HCT116 (cell line): ENCODE measurements around the gene MDM4. TPM values are rescaled to one million over a fixed set of nuclear protein-coding genes. Genes with fewer than 3 reads are reported as not detected.

ENCODE experiments used
- ATAC-seq: fragments of 200-7000 bp; cut with Tn5 transposase; 2 replicates; pipeline ENCODE4 v1.9.1; 2020; ENCODE audit warnings: mild to moderate bottlenecking, moderate library complexity
- BruUV-seq: library from RNA; stranded (reverse); fragments of 400-500 nt; replicated peaks from 2 replicates; lab custom pipeline; 2021; lab: Mats Ljungman, UMichigan
- CTCF ChIA-PET: fragments of 300-600 bp; sonication (Branson Sonifier 250); formaldehyde crosslinking; loops from one replicate; lab custom pipeline; 2021; ENCODE audit warnings: antibody characterized with exemption; lab: Charles Lee
- POLR2A ChIA-PET: fragments of 300-600, 350-600 bp; sonication (Branson Sonifier 250); formaldehyde crosslinking; loops from one replicate; lab custom pipeline; 2021; ENCODE audit warnings: antibody characterized with exemption; lab: Charles Lee
- RAD21 ChIA-PET, 2 experiments: fragments of 300-600 bp; sonication (Branson Sonifier 250); formaldehyde crosslinking; loops; one replicate each; lab custom pipeline; 2023; ENCODE audit warnings: low total read pairs in 2 of 2; ENCODE audit not compliant: uncharacterized antibody in 2 of 2, unreplicated experiment in 2 of 2, low non-redundant PET in 1 of 2; lab: Charles Lee
- DNase-seq: peaks from one replicate; pipeline ENCODE4 v3.0.0-alpha.2; 2010; ENCODE audit warnings: low read depth, low spot score
- H2AFZ ChIP-seq: fragments of 200-600 bp; shearing (Covaris generic), sonication (generic); 2 replicates; pipeline ENCODE4 v1.6.1; 2017; ENCODE audit warnings: low read depth, mixed run types, mixed read lengths, antibody characterized with exemption, low read length; ENCODE audit not compliant: poor library complexity, severe bottlenecking
- H3K27ac ChIP-seq: 2 replicates; pipeline ENCODE4 v1.5.1; 2012; ENCODE audit warnings: low read depth, low read length
- H3K27me3 ChIP-seq: fragments of 200-600 bp; sonication (generic); 2 replicates; pipeline ENCODE4 v1.6.1; 2016; ENCODE audit warnings: mixed run types, low read length, mixed read lengths; ENCODE audit not compliant: insufficient read depth
- H3K36me3 ChIP-seq, 2 experiments: fragments of 200-500 bp in 1 of 2; fragments of 200-600 bp in 1 of 2; sonication (Bioruptor generic) in 1 of 2; sonication (generic) in 1 of 2; 2 replicates each; pipeline versions ENCODE4 v1.5.1 to v1.6.1; 2014 to 2016; ENCODE audit warnings: low read length in 2 of 2, inconsistent platforms in 1 of 2, mixed read lengths in 1 of 2, mixed run types in 1 of 2; ENCODE audit not compliant: insufficient read depth in 2 of 2, control insufficient read depth in 1 of 2
- H3K4me1 ChIP-seq, 2 experiments: fragments of 200-600 bp in 1 of 2; sonication (generic) in 1 of 2; 2 replicates each; pipeline versions ENCODE4 v1.5.1 to v1.6.1; 2012 to 2017; ENCODE audit warnings: low read length in 2 of 2, inconsistent platforms in 1 of 2, mild to moderate bottlenecking in 1 of 2, mixed read lengths in 1 of 2, mixed run types in 1 of 2, moderate library complexity in 1 of 2; ENCODE audit not compliant: insufficient read depth in 2 of 2, control insufficient read depth in 1 of 2
- H3K4me2 ChIP-seq: fragments of 200-600 bp; sonication (generic); 2 replicates; pipeline ENCODE4 v1.6.1; 2017; ENCODE audit warnings: mixed run types, low read length, mixed read lengths
- H3K4me3 ChIP-seq, 2 experiments: fragments of 200-600 bp in 1 of 2; sonication (generic) in 1 of 2; replicated peaks in 1 of 2; 2 replicates each; pipeline ENCODE4 v1.5.1; 2011 to 2016; ENCODE audit warnings: low read length in 2 of 2, control low read depth in 1 of 2, low read depth in 1 of 2, mild to moderate bottlenecking in 1 of 2, mixed read lengths in 1 of 2, mixed run types in 1 of 2
- H3K79me2 ChIP-seq: fragments of 200-600 bp; sonication (generic); 2 replicates; pipeline ENCODE4 v1.6.1; 2017; ENCODE audit warnings: mild to moderate bottlenecking, mixed run types, low read length, moderate library complexity, mixed read lengths; ENCODE audit not compliant: insufficient read depth
- H3K9ac ChIP-seq: fragments of 200-600 bp; sonication (generic); 2 replicates; pipeline ENCODE4 v1.6.1; 2016; ENCODE audit warnings: low read length, mixed read lengths
- H3K9me2 ChIP-seq: fragments of 200-600 bp; sonication (generic), shearing (Covaris generic); 2 replicates; pipeline ENCODE4 v1.6.1; 2017; ENCODE audit warnings: mixed run types, mild to moderate bottlenecking, moderate library complexity; ENCODE audit not compliant: insufficient read depth
- H3K9me3 ChIP-seq, 2 experiments: fragments of 200-500 bp in 1 of 2; fragments of 200-600 bp in 1 of 2; sonication (Bioruptor generic) in 1 of 2; sonication (generic) in 1 of 2; 2 replicates each; pipeline ENCODE4 v1.6.1; 2014 to 2017; ENCODE audit warnings: low read length in 2 of 2, mixed read lengths in 2 of 2, inconsistent platforms in 1 of 2, low read depth in 1 of 2, mild to moderate bottlenecking in 1 of 2, mixed run types in 1 of 2, moderate library complexity in 1 of 2; ENCODE audit not compliant: control insufficient read depth in 1 of 2, insufficient read depth in 1 of 2
- H4K20me1 ChIP-seq: fragments of 200-600 bp; sonication (generic), shearing (Covaris generic); 2 replicates; pipeline ENCODE4 v1.6.1; 2017; ENCODE audit warnings: mixed run types, mild to moderate bottlenecking, moderate library complexity; ENCODE audit not compliant: insufficient read depth
- CBX3 ChIP-seq: IDR thresholded peaks from 2 replicates; pipeline ENCODE4 v1.6.1; 2012; ENCODE audit warnings: low read depth
- CEBPB ChIP-seq: IDR thresholded peaks from 2 replicates; pipeline ENCODE4 v1.6.1; 2012; ENCODE audit warnings: low read depth
- CTCF ChIP-seq, 3 experiments: fragments of 200-600 bp in 1 of 3; sonication (generic) in 1 of 3; IDR thresholded peaks in 2 of 3; conservative IDR thresholded peaks in 1 of 3; 2 replicates each; pipeline ENCODE4 v1.5.1; 2012 to 2017; ENCODE audit warnings: low read depth in 2 of 3, low read length in 2 of 3, antibody characterized with exemption in 1 of 3, borderline replicate concordance in 1 of 3, control low read depth in 1 of 3, mild to moderate bottlenecking in 1 of 3, mixed read lengths in 1 of 3, mixed run types in 1 of 3, moderate library complexity in 1 of 3; ENCODE audit not compliant: insufficient read depth in 1 of 3
- EGR1 ChIP-seq: IDR thresholded peaks from 2 replicates; pipeline ENCODE4 v1.6.1; 2012; ENCODE audit warnings: low read depth
- ELF1 ChIP-seq: IDR thresholded peaks from 2 replicates; pipeline ENCODE4 v1.6.1; 2012; ENCODE audit warnings: low read depth, borderline replicate concordance
- EZH2 ChIP-seq: fragments of 200-600 bp; sonication (generic); IDR thresholded peaks from 2 replicates; pipeline ENCODE4 v1.6.1; 2017; ENCODE audit warnings: antibody characterized with exemption, mixed run types
- EZH2phosphoT487 ChIP-seq: fragments of 200-600 bp; IDR thresholded peaks from 2 replicates; pipeline ENCODE4 v1.6.1; 2018; ENCODE audit warnings: antibody characterized with exemption, borderline replicate concordance
- FOSL1 ChIP-seq: IDR thresholded peaks from 2 replicates; pipeline ENCODE4 v1.6.1; 2012; ENCODE audit warnings: low read depth
- JUND ChIP-seq: IDR thresholded peaks from 2 replicates; pipeline ENCODE4 v1.6.1; 2012
- MAX ChIP-seq: IDR thresholded peaks from 2 replicates; pipeline ENCODE4 v1.6.1; 2012
- POLR2A ChIP-seq: IDR thresholded peaks from 2 replicates; pipeline ENCODE4 v1.7.0; 2011; ENCODE audit warnings: borderline replicate concordance; ENCODE audit not compliant: insufficient read depth, insufficient read length; ENCODE audit errors: extremely low read depth
- POLR2AphosphoS5 ChIP-seq: IDR thresholded peaks from 2 replicates; pipeline ENCODE4 v1.6.1; 2011; ENCODE audit warnings: mild to moderate bottlenecking, low read depth, low read length, moderate library complexity
- RAD21 ChIP-seq: IDR thresholded peaks from 2 replicates; pipeline ENCODE4 v1.6.1; 2012; ENCODE audit warnings: low read depth, mild to moderate bottlenecking
- REST ChIP-seq: IDR thresholded peaks from 2 replicates; pipeline ENCODE4 v1.6.1; 2012; ENCODE audit warnings: low read depth
- SIN3A ChIP-seq: IDR thresholded peaks from 2 replicates; pipeline ENCODE4 v1.6.1; 2012; ENCODE audit warnings: low read depth
- SRF ChIP-seq: IDR thresholded peaks from 2 replicates; pipeline ENCODE4 v1.6.1; 2012; ENCODE audit warnings: low read depth
- YY1 ChIP-seq: IDR thresholded peaks from 2 replicates; pipeline ENCODE4 v1.6.1; 2011; ENCODE audit warnings: low read length, low read depth, moderate library complexity, mild to moderate bottlenecking; ENCODE audit not compliant: insufficient replicate concordance; ENCODE audit errors: extremely low read depth
- ZBTB33 ChIP-seq: IDR thresholded peaks from 2 replicates; pipeline ENCODE4 v1.6.1; 2011; ENCODE audit warnings: mild to moderate bottlenecking, low read length, moderate library complexity; ENCODE audit not compliant: insufficient replicate concordance; ENCODE audit errors: extremely low read depth
- ZFX ChIP-seq: fragments of 450-650 bp; IDR thresholded peaks from 2 replicates; pipeline ENCODE4 v1.6.1; 2017
- ZNF274 ChIP-seq: fragments of 200-500 bp; sonication (Bioruptor generic); IDR thresholded peaks from 2 replicates; pipeline ENCODE4 v1.6.1; 2014; ENCODE audit warnings: mild to moderate bottlenecking, low read depth, low read length, inconsistent platforms
- intact Hi-C: fragments of 100-400 bp; cut with micrococcal nuclease; formaldehyde crosslinking; loops from 2 replicates; pipeline ENCODE4 v1.10.0; 2022
- total RNA-seq: library from RNA; stranded (reverse); gene quantifications from one replicate; pipeline ENCODE4 v1.2.1, GENCODE V29; 2021; ENCODE audit not compliant: unreplicated experiment

Gene MDM4
- total RNA-seq, 1 experiment from 2014 or later: 79.5 TPM

- H3K4me3 ChIP-seq: no peak overlapping the region
- no TSS peak for BruUV-seq
- H2AFZ ChIP-seq: no peak overlapping the region
- H3K9me2 ChIP-seq: no peaks in the 10 kb centered on the region
- no peak for ATAC-seq
- no peak overlapping the region for H3K4me2 ChIP-seq
- H3K9me3 ChIP-seq: no peaks in the 10 kb centered on the region
- POLR2A ChIA-PET: no interaction called here
- no peak for DNase-seq
- H3K4me1 ChIP-seq: peaks cover 5 to 28% of the 10 kb centered on the region in 2 experiments; a peak in 3 of 4 replicates
- no peaks in the 10 kb centered on the region for H3K79me2 ChIP-seq
- H3K36me3 ChIP-seq: no peaks in the 10 kb centered on the region
- H3K27ac ChIP-seq: no peak overlapping the region
- no peaks in the 10 kb centered on the region for H4K20me1 ChIP-seq
- H3K9ac ChIP-seq: no peak overlapping the region
- RAD21 ChIA-PET: no interaction called here
- TF ChIP-seq RAD21: no peak
- no peak for TF ChIP-seq CBX3
- TF ChIP-seq SIN3A: no peak
- no peak for TF ChIP-seq EZH2phosphoT487
- no peak for TF ChIP-seq SRF
- no peak for TF ChIP-seq ZNF274
- no peak for TF ChIP-seq ELF1
- no peak for TF ChIP-seq CTCF (IDR thresholded peaks at IDR 0.05 in 2 of 3, conservative IDR thresholded peaks at IDR 0.05 in 1 of 3; ENCODE audit: borderline replicate concordance in 1 of 3, insufficient read depth in 1 of 3, low read depth in 2 of 3, low read length in 2 of 3)
- no peak for TF ChIP-seq FOSL1
- no peak for TF ChIP-seq EZH2
- TF ChIP-seq POLR2A: no peak
- no peak for TF ChIP-seq POLR2AphosphoS5
- TF ChIP-seq CEBPB: no peak
- TF ChIP-seq JUND: no peak
- no peak for TF ChIP-seq EGR1
- TF ChIP-seq ZBTB33: no peak
- TF ChIP-seq YY1: no peak
- no peak for TF ChIP-seq ZFX
- no peak for TF ChIP-seq MAX
- no peak for TF ChIP-seq REST
- no peaks in the 10 kb centered on the region for H3K27me3 ChIP-seq
- CTCF ChIA-PET: interaction anchor here (1.4 kb wide), 1 partner anchor 232 kb away, joined by 5 read pairs; no protein-coding TSS in a partner anchor
- intact Hi-C loops: no loop called here
Observed at GRCh38 chr1:204574865-204575163, 58.6 kb downstream of the MDM4 start.
